Spleen (tissue), 7 donors: ENCODE results near the gene C11orf98.

Experiments used
- POLR2A ChIP-seq, 3 donors: fragments of 450-650 bp; IDR thresholded peaks; one replicate each; pipeline ENCODE4 v1.5.1; 2017; ENCODE audit warnings: antibody characterized with exemption in 3 of 3, mild to moderate bottlenecking in 1 of 3
- POLR2AphosphoS5 ChIP-seq, 3 donors: sonication (generic); formaldehyde crosslinking; IDR thresholded peaks; one replicate each; pipeline ENCODE4 v1.5.1; 2017; ENCODE audit warnings: antibody characterized with exemption in 3 of 3
- TF ChIP-seq, protein P1 (sequence below), 11 experiments: fragments of 200-600 bp in 7 of 11; fragments of 450-650 bp in 4 of 11; sonication (generic) in 4 of 11; IDR thresholded peaks in 8 of 11; conservative IDR thresholded peaks in 3 of 11; 1 replicate in 7 of 11; 2 replicates in 4 of 11; pipeline versions ENCODE4 v1.4.0 to v1.8.0; 2016 to 2021; ENCODE audit warnings: antibody characterized with exemption in 11 of 11, inconsistent platforms in 4 of 11, mild to moderate bottlenecking in 1 of 11
- donor health status: DM: no; HTN: no; CAD: no; lungs with moderate emphysema.
- donor health status: DM: no; HTN: no; CAD: no.
- donor health status: DM: no; HTN: no; CAD: no.

DNA sequence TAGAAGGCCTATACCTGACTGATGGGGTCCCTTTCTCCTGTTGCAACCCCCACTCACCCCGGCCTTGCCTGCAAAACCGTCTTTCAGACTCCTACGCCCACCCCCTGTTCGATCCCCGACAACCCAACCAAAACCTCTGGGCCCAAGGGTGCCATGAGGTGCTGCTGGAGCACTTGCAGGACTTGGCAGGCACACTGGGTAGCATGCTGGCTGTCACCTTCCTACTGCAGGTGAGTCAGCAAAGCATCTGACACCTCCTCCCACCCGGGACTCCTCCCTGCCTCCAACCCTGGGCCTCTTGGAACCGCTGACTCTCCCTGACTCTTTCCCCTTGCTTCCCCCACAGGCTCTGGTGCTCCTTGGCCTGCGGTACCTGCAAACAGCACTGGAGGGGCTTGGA is 50.7 kb downstream of the C11orf98 start:
- TF ChIP-seq POLR2A (IDR thresholded peaks at IDR 0.05) = no peak
- TF ChIP-seq POLR2AphosphoS5 (IDR thresholded peaks at IDR 0.05) = peak in 1 of 3 donors; percentile 10
- TF ChIP-seq, protein P1, sequence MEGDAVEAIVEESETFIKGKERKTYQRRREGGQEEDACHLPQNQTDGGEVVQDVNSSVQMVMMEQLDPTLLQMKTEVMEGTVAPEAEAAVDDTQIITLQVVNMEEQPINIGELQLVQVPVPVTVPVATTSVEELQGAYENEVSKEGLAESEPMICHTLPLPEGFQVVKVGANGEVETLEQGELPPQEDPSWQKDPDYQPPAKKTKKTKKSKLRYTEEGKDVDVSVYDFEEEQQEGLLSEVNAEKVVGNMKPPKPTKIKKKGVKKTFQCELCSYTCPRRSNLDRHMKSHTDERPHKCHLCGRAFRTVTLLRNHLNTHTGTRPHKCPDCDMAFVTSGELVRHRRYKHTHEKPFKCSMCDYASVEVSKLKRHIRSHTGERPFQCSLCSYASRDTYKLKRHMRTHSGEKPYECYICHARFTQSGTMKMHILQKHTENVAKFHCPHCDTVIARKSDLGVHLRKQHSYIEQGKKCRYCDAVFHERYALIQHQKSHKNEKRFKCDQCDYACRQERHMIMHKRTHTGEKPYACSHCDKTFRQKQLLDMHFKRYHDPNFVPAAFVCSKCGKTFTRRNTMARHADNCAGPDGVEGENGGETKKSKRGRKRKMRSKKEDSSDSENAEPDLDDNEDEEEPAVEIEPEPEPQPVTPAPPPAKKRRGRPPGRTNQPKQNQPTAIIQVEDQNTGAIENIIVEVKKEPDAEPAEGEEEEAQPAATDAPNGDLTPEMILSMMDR (IDR thresholded peaks at IDR 0.05 in 8 of 11, conservative IDR thresholded peaks at IDR 0.05 in 3 of 11) = no peak
